SK-N-SH (cell line): ENCODE results near the gene HOXA2.

Source experiments
- CTCF ChIP-seq: fragments of 200-600 bp; sonication (generic); IDR thresholded peaks from 2 replicates; pipeline ENCODE4 v1.6.1; 2017; ENCODE audit warnings: antibody characterized with exemption, mild to moderate bottlenecking, moderate library complexity
- EP300 ChIP-seq, 2 experiments: IDR thresholded peaks; 2 replicates each; pipeline versions ENCODE4 v1.4.0 to v1.6.1; 2012; ENCODE audit warnings: borderline replicate concordance in 1 of 2, low read depth in 1 of 2, low read length in 1 of 2
- POLR2AphosphoS5 ChIP-seq: IDR thresholded peaks from 2 replicates; pipeline ENCODE4 v1.6.1; 2012; ENCODE audit warnings: low read depth, low read length
- USF2 ChIP-seq: fragments of 150-350 bp; IDR thresholded peaks from 2 replicates; pipeline ENCODE4 v1.6.1; 2017; ENCODE audit warnings: antibody characterized with exemption, low read length, low read depth, borderline replicate concordance

DNA sequence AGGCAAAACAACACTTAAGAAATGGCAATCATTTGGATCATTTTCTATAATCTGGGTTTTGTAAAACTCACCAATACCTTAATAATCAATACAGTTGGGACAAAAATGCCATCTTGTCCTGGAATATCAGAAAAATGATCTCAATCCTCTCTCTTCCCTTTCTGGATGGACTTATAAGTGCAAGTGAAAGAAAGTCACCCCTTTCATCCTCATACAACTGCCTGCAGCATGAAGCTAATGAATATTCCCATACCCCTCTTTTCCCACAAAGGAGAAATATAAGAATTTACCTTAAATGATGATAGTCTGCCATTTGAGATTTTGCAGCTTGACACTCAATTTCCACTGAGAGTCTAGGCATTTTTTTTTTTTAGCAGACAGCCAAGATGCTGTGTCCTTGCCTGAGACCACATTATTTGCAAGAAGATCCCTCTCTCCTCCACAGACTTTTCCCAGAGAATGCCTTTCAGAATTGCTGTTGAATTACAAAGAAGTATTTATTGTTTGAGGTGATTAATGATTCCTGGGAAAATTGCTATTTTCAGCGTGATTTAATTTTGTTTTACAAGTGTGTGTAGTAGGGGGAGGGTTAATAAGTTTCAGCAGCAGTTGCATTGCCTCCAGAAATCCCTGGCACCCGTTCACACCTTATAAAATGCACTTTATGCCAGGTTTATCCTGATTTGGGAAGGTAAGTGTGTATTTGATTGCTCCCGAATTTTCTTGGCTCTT, 24.3 kb upstream of the HOXA2 start:
- no peak for TF ChIP-seq CTCF
- no peak for TF ChIP-seq USF2
- TF ChIP-seq EP300 (IDR thresholded peaks at IDR 0.05; ENCODE audit: borderline replicate concordance in 1 of 2, low read depth in 1 of 2, low read length in 1 of 2) = no peak
- no peak for TF ChIP-seq POLR2AphosphoS5
